HG02588 (cell line): Measurements from ENCODE around the gene PIK3R2.

ENCODE experiments used
- ATAC-seq: cut with Tn5 transposase; IDR thresholded peaks from one replicate; pipeline ENCODE4 v1.9.1; 2021; ENCODE audit warnings: mild to moderate bottlenecking, moderate library complexity; ENCODE audit not compliant: unreplicated experiment

Gene PIK3R2

GRCh38 chr19:18122860-18123795 lies 29.8 kb upstream of the PIK3R2 start:
- no peak for ATAC-seq

GRCh38 chr19:18123819-18124218 lies 29.1 kb upstream of the PIK3R2 start:
- no peak for ATAC-seq

GRCh38 chr19:18126097-18126496 lies 26.9 kb upstream of the PIK3R2 start:
- no peak for ATAC-seq

GRCh38 chr19:18128044-18128443 lies 24.9 kb upstream of the PIK3R2 start:
- ATAC-seq = no peak

GRCh38 chr19:18128805-18129204 lies 24.2 kb upstream of the PIK3R2 start:
- ATAC-seq = no peak

GRCh38 chr19:18130523-18131242 lies 22.3 kb upstream of the PIK3R2 start:
- no peak for ATAC-seq

- no peak for ATAC-seq
These were observed 20.9 kb upstream of the PIK3R2 start for GRCh38 chr19:18131841-18132596.

- ATAC-seq = no peak
These were observed 17.0 kb upstream of the PIK3R2 start for GRCh38 chr19:18135712-18136584.

GRCh38 chr19:18137242-18137641 lies 15.7 kb upstream of the PIK3R2 start:
- ATAC-seq = no peak

- ATAC-seq = no peak
These were observed 15.2 kb upstream of the PIK3R2 start for GRCh38 chr19:18137657-18138339.

GRCh38 chr19:18140473-18140872 lies 12.5 kb upstream of the PIK3R2 start:
- no peak for ATAC-seq

- no peak for ATAC-seq
These were observed 11.9 kb upstream of the PIK3R2 start for GRCh38 chr19:18141031-18141430.

GRCh38 chr19:18143902-18144301 lies 9.1 kb upstream of the PIK3R2 start:
- ATAC-seq = no peak

- ATAC-seq = no peak
These were observed 8.6 kb upstream of the PIK3R2 start for GRCh38 chr19:18144361-18144760.

- ATAC-seq = no peak
These were observed 8.1 kb upstream of the PIK3R2 start for GRCh38 chr19:18144906-18145305.

GRCh38 chr19:18145391-18145999 lies 7.5 kb upstream of the PIK3R2 start:
- ATAC-seq = no peak

- ATAC-seq = no peak
These were observed 5.6 kb upstream of the PIK3R2 start for GRCh38 chr19:18147396-18147795.

- no peak for ATAC-seq
These were observed 3.4 kb upstream of the PIK3R2 start for GRCh38 chr19:18149596-18149975.
